ENCODE data around the gene AJUBA. TPM values are rescaled to one million over a fixed set of nuclear protein-coding genes. Genes with fewer than 3 reads are reported as not detected.
"Not testable (repeated sequence)": the region's sequence is repeated elsewhere in the genome, so short reads cannot be mapped to it uniquely, and the experiment has no call there.

The AJUBA gene
- total RNA-seq, 1 experiment from 2014 or later, result 27.5 TPM

- Histone ChIP-seq H3K27me3 (ENCODE audit: control insufficient read depth, insufficient read depth, low read length) (no peaks in the 10 kb centered on the region), H3K4me3 (ENCODE audit: insufficient read depth, low read depth, low read length) (no peak overlapping the region), H3K36me3 (replicated peaks; ENCODE audit: control insufficient read depth, insufficient read depth, low read length) (no peaks in the 10 kb centered on the region)
- DNase-seq, result no peak
These were observed 20.2 kb downstream of the AJUBA start for GRCh38 chr14:22962061-22962676.

- DNase-seq, result no peak
- H3K36me3 ChIP-seq (replicated peaks; ENCODE audit: control insufficient read depth, insufficient read depth, low read length), result peaks cover 4% of the 10 kb centered on the region
- no peaks in the 10 kb centered on the region for H3K27me3 ChIP-seq (ENCODE audit: control insufficient read depth, insufficient read depth, low read length)
- H3K4me3 ChIP-seq (ENCODE audit: insufficient read depth, low read depth, low read length), result peak overlapping the region; percentile 73
These were observed 26.4 kb downstream of the AJUBA start for GRCh38 chr14:22955702-22956569.

GRCh38 chr14:22952418-22952817, 29.9 kb downstream of the AJUBA start:
- H3K36me3 ChIP-seq (replicated peaks; ENCODE audit: control insufficient read depth, insufficient read depth, low read length), result peaks cover 9% of the 10 kb centered on the region
- H3K4me3 ChIP-seq (ENCODE audit: insufficient read depth, low read depth, low read length), result no peak overlapping the region
- DNase-seq, result no peak
- no peaks in the 10 kb centered on the region for H3K27me3 ChIP-seq (ENCODE audit: control insufficient read depth, insufficient read depth, low read length)

GRCh38 chr14:22951795-22952194, 30.6 kb downstream of the AJUBA start:
- not testable (repeated sequence) for DNase-seq; H3K27me3 ChIP-seq (ENCODE audit: control insufficient read depth, insufficient read depth, low read length); H3K4me3 ChIP-seq (ENCODE audit: insufficient read depth, low read depth, low read length)
- peaks cover 13% of the 10 kb centered on the region for H3K36me3 ChIP-seq (replicated peaks; ENCODE audit: control insufficient read depth, insufficient read depth, low read length)

GRCh38 chr14:22945642-22946041, 36.7 kb downstream of the AJUBA start:
- peaks cover 11% of the 10 kb centered on the region for H3K36me3 ChIP-seq (replicated peaks; ENCODE audit: control insufficient read depth, insufficient read depth, low read length)
- DNase-seq, result no peak
- H3K4me3 ChIP-seq (ENCODE audit: insufficient read depth, low read depth, low read length), result no peak overlapping the region
- no peaks in the 10 kb centered on the region for H3K27me3 ChIP-seq (ENCODE audit: control insufficient read depth, insufficient read depth, low read length)

GRCh38 chr14:22939684-22940083, 42.7 kb downstream of the AJUBA start:
- no peaks in the 10 kb centered on the region; the same call in 1 of the 2 replicates for H3K36me3 ChIP-seq (replicated peaks; ENCODE audit: control insufficient read depth, insufficient read depth, low read length)
- H3K4me3 ChIP-seq (ENCODE audit: insufficient read depth, low read depth, low read length), result no peak overlapping the region
- DNase-seq, result no peak
- no peaks in the 10 kb centered on the region for H3K27me3 ChIP-seq (ENCODE audit: control insufficient read depth, insufficient read depth, low read length)

GRCh38 chr14:22935156-22935555, 47.2 kb downstream of the AJUBA start:
- Histone ChIP-seq H3K27me3 (ENCODE audit: control insufficient read depth, insufficient read depth, low read length) (no peaks in the 10 kb centered on the region), H3K36me3 (replicated peaks; ENCODE audit: control insufficient read depth, insufficient read depth, low read length) (no peaks in the 10 kb centered on the region), H3K4me3 (ENCODE audit: insufficient read depth, low read depth, low read length) (no peak overlapping the region)
- DNase-seq, result no peak

- no peak for DNase-seq
- Histone ChIP-seq H3K4me3 (ENCODE audit: insufficient read depth, low read depth, low read length) (no peak overlapping the region), H3K36me3 (replicated peaks; ENCODE audit: control insufficient read depth, insufficient read depth, low read length) (peaks cover 4% of the 10 kb centered on the region), H3K27me3 (ENCODE audit: control insufficient read depth, insufficient read depth, low read length) (no peaks in the 10 kb centered on the region)
These were observed 50.2 kb downstream of the AJUBA start for GRCh38 chr14:22932146-22932545.

GRCh38 chr14:22929961-22930364, 52.4 kb downstream of the AJUBA start:
- DNase-seq, result no peak
- Histone ChIP-seq H3K27me3 (ENCODE audit: control insufficient read depth, insufficient read depth, low read length) (no peaks in the 10 kb centered on the region), H3K36me3 (replicated peaks; ENCODE audit: control insufficient read depth, insufficient read depth, low read length) (peaks cover 16% of the 10 kb centered on the region), H3K4me3 (ENCODE audit: insufficient read depth, low read depth, low read length) (peak overlapping the region; percentile 77)

GRCh38 chr14:22929104-22929960, 53.0 kb downstream of the AJUBA start, which contains the start of gene PRMT5:
Gene PRMT5 (minus strand): TSS chr14:22929376. CDS start chr14:22929361, 15 bp downstream.
- H3K36me3 ChIP-seq (replicated peaks; ENCODE audit: control insufficient read depth, insufficient read depth, low read length), result peaks cover 22% of the 10 kb centered on the region

GRCh38 chr14:22928237-22929103, 53.9 kb downstream of the AJUBA start:
- Histone ChIP-seq H3K4me3 (ENCODE audit: insufficient read depth, low read depth, low read length) (peak overlapping the region; percentile 77), H3K27me3 (ENCODE audit: control insufficient read depth, insufficient read depth, low read length) (no peaks in the 10 kb centered on the region), H3K36me3 (replicated peaks; ENCODE audit: control insufficient read depth, insufficient read depth, low read length) (peaks cover 29% of the 10 kb centered on the region)
- DNase-seq, result no peak

More at GRCh38 chr14:22929104-22929960, 53.0 kb downstream of the AJUBA start, which contains the start of gene PRMT5:
- DNase-seq, result peak; percentile 95
- no peaks in the 10 kb centered on the region for H3K27me3 ChIP-seq (ENCODE audit: control insufficient read depth, insufficient read depth, low read length)
- peak within 1 kb of the TSS; percentile 77 for H3K4me3 ChIP-seq (ENCODE audit: insufficient read depth, low read depth, low read length)

- no peak overlapping the region for H3K4me3 ChIP-seq (ENCODE audit: insufficient read depth, low read depth, low read length)
- no peak for DNase-seq
- H3K36me3 ChIP-seq (replicated peaks; ENCODE audit: control insufficient read depth, insufficient read depth, low read length), result peaks cover 45% of the 10 kb centered on the region
- H3K27me3 ChIP-seq (ENCODE audit: control insufficient read depth, insufficient read depth, low read length), result no peaks in the 10 kb centered on the region
These were observed 56.0 kb downstream of the AJUBA start for GRCh38 chr14:22926316-22926715.

GRCh38 chr14:22925513-22925912, 56.8 kb downstream of the AJUBA start:
- Histone ChIP-seq H3K4me3 (ENCODE audit: insufficient read depth, low read depth, low read length) (no peak overlapping the region), H3K27me3 (ENCODE audit: control insufficient read depth, insufficient read depth, low read length) (no peaks in the 10 kb centered on the region), H3K36me3 (replicated peaks; ENCODE audit: control insufficient read depth, insufficient read depth, low read length) (peaks cover 51% of the 10 kb centered on the region)
- no peak for DNase-seq

Measured in H7 (cell line).